HepG2 (cell line): Measurements from ENCODE around the gene CDH22. TPM values are rescaled to one million over a fixed set of nuclear protein-coding genes. Genes with fewer than 3 reads are reported as not detected.
A peak's percentile ranks its signal among the peaks of the same experiment; 100 is the strongest.

Experiments used
- ATAC-seq: fragments of 200-7000 bp; cut with Tn5 transposase; 3 replicates; pipeline ENCODE4 v1.9.1; 2020; ENCODE audit warnings: mild to moderate bottlenecking, moderate library complexity
- BruUV-seq: library from RNA; stranded (reverse); fragments of 400-500 nt; replicated peaks from 2 replicates; lab custom pipeline; 2021; lab: Mats Ljungman, UMichigan
- CTCF ChIA-PET: fragments of 300-600 bp; formaldehyde crosslinking; extraction: SDS; loops from one replicate; lab custom pipeline; 2021; ENCODE audit warnings: low total read pairs, inconsistent platforms, low intra/inter-chr PET ratio; lab: Yijun Ruan, JAX
- POLR2A ChIA-PET: fragments of 350-600 bp; sonication (Branson Sonifier 250); formaldehyde crosslinking; loops from one replicate; lab custom pipeline; 2020; ENCODE audit warnings: antibody characterized with exemption, inconsistent platforms; lab: Yijun Ruan, JAX
- DNase-seq: peaks from one replicate; pipeline ENCODE4 v3.0.0-alpha.2; 2015; ENCODE audit warnings: low spot score
- FAIRE-seq: peaks from 3 replicates; lab custom pipeline; 2011; peaks lifted over from hg19 to GRCh38; lab: Jason Lieb, UNC
- H2AFZ ChIP-seq: one replicate; pipeline ENCODE4 v1.6.1; 2011; ENCODE audit warnings: low read length, inconsistent platforms
- H3K27ac ChIP-seq: fragments of 300-600 bp; 3 replicates; pipeline ENCODE4 v1.8.0; 2011; ENCODE audit warnings: mixed run types, mild to moderate bottlenecking, mixed read lengths, low read length, inconsistent platforms; ENCODE audit not compliant: insufficient read depth; ENCODE audit errors: extremely low read length
- H3K27me3 ChIP-seq, 2 experiments: fragments of 200-600 bp in 1 of 2; 2 replicates in 1 of 2; 3 replicates in 1 of 2; pipeline versions ENCODE4 v1.6.0 to v1.8.0; 2011; ENCODE audit warnings: low read length in 2 of 2, mild to moderate bottlenecking in 2 of 2, moderate library complexity in 2 of 2, inconsistent platforms in 1 of 2; ENCODE audit not compliant: insufficient read depth in 2 of 2, control insufficient read depth in 1 of 2
- H3K36me3 ChIP-seq, 2 experiments: fragments of 200-600 bp in 1 of 2; replicated peaks in 1 of 2; 2 replicates in 1 of 2; 3 replicates in 1 of 2; pipeline versions ENCODE4 v1.5.1 to v1.8.0; 2011; ENCODE audit warnings: low read length in 2 of 2, inconsistent platforms in 1 of 2; ENCODE audit not compliant: insufficient read depth in 2 of 2, control insufficient read depth in 1 of 2
- H3K4me1 ChIP-seq: 2 replicates; pipeline ENCODE4 v1.5.1; 2012; ENCODE audit warnings: low read length, inconsistent platforms; ENCODE audit not compliant: insufficient read depth
- H3K4me2 ChIP-seq: 2 replicates; pipeline ENCODE4 v1.6.0; 2011; ENCODE audit warnings: low read depth, low read length, inconsistent platforms
- H3K4me3 ChIP-seq, 3 experiments: fragments of 200-600 bp in 1 of 3; sonication (generic), shearing (Covaris generic) in 1 of 3; replicated peaks in 1 of 3; 2 replicates each; pipeline ENCODE4 v1.5.1; 2011 to 2016; ENCODE audit warnings: low read length in 3 of 3, inconsistent platforms in 2 of 3, low read depth in 2 of 3, mild to moderate bottlenecking in 2 of 3, control low read depth in 1 of 3, mixed read lengths in 1 of 3; ENCODE audit not compliant: insufficient read depth in 1 of 3
- H3K79me2 ChIP-seq: one replicate; pipeline ENCODE4 v1.6.1; 2011; ENCODE audit warnings: low read length, inconsistent platforms; ENCODE audit not compliant: insufficient read depth
- H3K9ac ChIP-seq: 2 replicates; pipeline ENCODE4 v1.6.0; 2011; ENCODE audit warnings: mild to moderate bottlenecking, low read depth, low read length, inconsistent platforms; ENCODE audit not compliant: insufficient read depth
- H3K9me3 ChIP-seq: 2 replicates; pipeline ENCODE4 v1.5.1; 2012; ENCODE audit warnings: mild to moderate bottlenecking, low read length
- H4K20me1 ChIP-seq: 2 replicates; pipeline ENCODE4 v1.6.0; 2011; ENCODE audit warnings: inconsistent platforms, mild to moderate bottlenecking, low read length, moderate library complexity; ENCODE audit not compliant: insufficient read depth
- BCLAF1 ChIP-seq: fragments of 450-650 bp; IDR thresholded peaks from 2 replicates; pipeline ENCODE4 v1.6.1; 2017; ENCODE audit warnings: mild to moderate bottlenecking
- KLF15 ChIP-seq: sonication (generic); formaldehyde crosslinking; IDR thresholded peaks from 2 replicates; pipeline ENCODE4 v1.8.1; 2023; ENCODE audit warnings: borderline replicate concordance, mild to moderate bottlenecking, inconsistent platforms, missing genetic modification reagents, mixed read lengths
- NFYB ChIP-seq: sonication (generic); formaldehyde crosslinking; IDR thresholded peaks from 2 replicates; pipeline ENCODE4 v1.4.0; 2020; ENCODE audit warnings: missing genetic modification reagents
- RFXAP ChIP-seq: sonication (generic); formaldehyde crosslinking; IDR thresholded peaks from 2 replicates; pipeline ENCODE4 v1.4.0; 2020; ENCODE audit warnings: missing genetic modification reagents, borderline replicate concordance
- RNF2 ChIP-seq: fragments of 450-650 bp; conservative IDR thresholded peaks from 2 replicates; pipeline ENCODE4 v1.6.1; 2016; ENCODE audit warnings: low read depth
- TMF1 ChIP-seq: sonication (generic); formaldehyde crosslinking; IDR thresholded peaks from 2 replicates; pipeline ENCODE4 v1.8.1; 2022; ENCODE audit warnings: low read depth, missing genetic modification reagents
- YEATS4 ChIP-seq: sonication (generic); formaldehyde crosslinking; IDR thresholded peaks from 2 replicates; pipeline ENCODE4 v1.4.0; 2020; ENCODE audit warnings: missing genetic modification reagents, borderline replicate concordance
- ZBTB25 ChIP-seq: IDR thresholded peaks from 2 replicates; pipeline ENCODE4 v1.6.1; 2018; ENCODE audit warnings: missing genetic modification reagents
- ZNF101 ChIP-seq: sonication (generic); formaldehyde crosslinking; IDR thresholded peaks from 2 replicates; pipeline ENCODE4 v1.4.0; 2020; ENCODE audit warnings: mild to moderate bottlenecking, low read depth, missing genetic modification reagents, borderline replicate concordance
- ZNF556 ChIP-seq: sonication (generic); formaldehyde crosslinking; IDR thresholded peaks from 2 replicates; pipeline ENCODE4 v1.4.0; 2020; ENCODE audit warnings: mild to moderate bottlenecking, missing genetic modification reagents, borderline replicate concordance
- ZNF615 ChIP-seq: sonication (generic); formaldehyde crosslinking; IDR thresholded peaks from 2 replicates; pipeline ENCODE4 v1.5.0; 2020; ENCODE audit warnings: mild to moderate bottlenecking, missing genetic modification reagents, borderline replicate concordance
- ZNF891 ChIP-seq: sonication (generic); formaldehyde crosslinking; IDR thresholded peaks from 2 replicates; pipeline ENCODE4 v1.5.0; 2020; ENCODE audit warnings: mild to moderate bottlenecking, missing genetic modification reagents
- WGBS: methylation state at CpG from one replicate; pipeline ENCODE4 v1.1.6; 2017; ENCODE audit warnings: low lambda C conversion rate; 5-methylcytosine and 5-hydroxymethylcytosine counted together
- in situ Hi-C: cut with HindIII; loops from 2 replicates; pipeline ENCODE4 v1.10.0; 2017; ENCODE audit warnings: low pct_unique_long_range_greater_than_20kb; ENCODE audit not compliant: extremely low pct_ligation_motif_present
- intact Hi-C: fragments of 100-400 bp; cut with micrococcal nuclease; formaldehyde crosslinking; loops from one replicate; pipeline ENCODE4 v1.10.0; 2022; ENCODE audit not compliant: unreplicated experiment
- polyA plus RNA-seq, 8 experiments: library from polyadenylated mRNA; depleted of rRNA in 3 of 8; stranded (reverse) in 7 of 8; unstranded in 1 of 8; fragments of >200 nt; fragmentation: Illumina TruSeq in 4 of 8; extraction: Trizol in 4 of 8; gene quantifications; 2 replicates each; pipeline versions ENCODE4 v1.2.1 to v1.2.3, GENCODE V29; 2011 to 2016; ENCODE audit warnings: low read depth in 4 of 8, missing spikeins in 1 of 8, mixed read lengths in 1 of 8; ENCODE audit not compliant: insufficient read depth in 1 of 8
- total RNA-seq, 5 experiments: library from RNA; depleted of rRNA; stranded (reverse); fragments of >200 nt; fragmentation: Illumina TruSeq; extraction: Trizol; gene quantifications; 2 replicates each; pipeline ENCODE4 v1.2.3, GENCODE V29; 2016; ENCODE audit warnings: low read depth in 1 of 5

Gene CDH22
- total and polyA plus RNA-seq, 2 of the 13 experiments (the other 11 are each of a cell fraction or from before 2014, with no cell fraction given) = not detected

GRCh38 chr20:46307999-46308257, 370 bp downstream of the CDH22 start:
- Histone ChIP-seq H2AFZ (no peak overlapping the region), H3K4me1 (peaks cover 19% of the 10 kb centered on the region), H3K36me3 (no peaks in the 10 kb centered on the region), H3K4me3 (peak overlapping the region; percentile 42 to 78 (median 58); a peak in 5 of 6 replicates), H3K27me3 (peaks cover 42 to 91% of the 10 kb centered on the region in 2 experiments), H3K9me3 (no peaks in the 10 kb centered on the region), H3K9ac (no peak overlapping the region), H4K20me1 (peaks cover 2% of the 10 kb centered on the region; the same call in 1 of the 2 replicates), H3K4me2 (peak overlapping the region; percentile 93), H3K27ac (no peak overlapping the region), H3K79me2 (no peaks in the 10 kb centered on the region)
- no peak for DNase-seq
- 2% methylated on average over 25 of the region's 35 CpGs for WGBS
- intact Hi-C loops = loop anchor here (1.0 to 2.0 kb wide), 5 partner anchors 17 to 130 kb away; no protein-coding TSS in a partner anchor
- in situ Hi-C loops = no loop called here
- ChIA-PET CTCF (interaction anchor here (1.8 to 2.8 kb wide), 3 partner anchors 17 to 130 kb away, joined by 10 to 16 read pairs (median 16); no protein-coding TSS in a partner anchor), POLR2A (interaction anchor here (1.4 kb wide), 1 partner anchor 56 kb away, joined by 5 read pairs; no protein-coding TSS in a partner anchor)
- BruUV-seq = no TSS peak
- TF ChIP-seq TMF1 (CRISPR knock-in tag) = 0 out of 2 replicates have a peak, but pooled peaks have one; percentile 20
- TF ChIP-seq ZNF101 (CRISPR knock-in tag) = no peak
- FAIRE-seq = no peak
- no peak; the same call in 2 of the 3 replicates for ATAC-seq

- Histone ChIP-seq H3K4me3 (peak overlapping the region; percentile 42 to 78 (median 58); a peak in 4 of 6 replicates), H3K9ac (no peak overlapping the region), H3K4me2 (peak overlapping the region; percentile 93), H3K27me3 (peaks cover 45 to 91% of the 10 kb centered on the region in 2 experiments), H2AFZ (no peak overlapping the region), H3K36me3 (no peaks in the 10 kb centered on the region), H3K4me1 (peaks cover 14% of the 10 kb centered on the region), H3K79me2 (no peaks in the 10 kb centered on the region), H3K9me3 (no peaks in the 10 kb centered on the region), H3K27ac (no peak overlapping the region), H4K20me1 (peaks cover 8% of the 10 kb centered on the region; the same call in 1 of the 2 replicates)
- peak; percentile 83 for ATAC-seq
- BruUV-seq = no TSS peak
- WGBS = 8% methylated on average over 77 of the region's 90 CpGs
- POLR2A ChIA-PET = interaction anchor here (1.4 kb wide), 1 partner anchor 57 kb away, joined by 5 read pairs; no protein-coding TSS in a partner anchor
- intact Hi-C loops = loop anchor here (1.0 to 2.0 kb wide), 4 partner anchors 17 to 131 kb away; no protein-coding TSS in a partner anchor
- in situ Hi-C loops = no loop called here
- FAIRE-seq = peak; percentile 73
- DNase-seq = peak; percentile 44
- CTCF ChIA-PET = interaction anchor here (1.8 to 2.8 kb wide), 3 partner anchors 18 to 131 kb away, joined by 10 to 16 read pairs (median 16); no protein-coding TSS in a partner anchor
- TF ChIP-seq ZNF891 (CRISPR knock-in tag) (no peak), RNF2 (peak; percentile 55; the same call in 1 of the 2 replicates), NFYB (CRISPR knock-in tag) (no peak), ZNF615 (no peak), RFXAP (0 out of 2 replicates have a peak, but pooled peaks have one; percentile 36), ZNF556 (CRISPR knock-in tag) (peak; percentile 49; the same call in 1 of the 2 replicates), YEATS4 (CRISPR knock-in tag) (peak; percentile 11; the same call in 1 of the 2 replicates), ZBTB25 (no peak), BCLAF1 (no peak), KLF15 (CRISPR knock-in tag) (peak; percentile 84; the same call in 1 of the 2 replicates)
Observed at GRCh38 chr20:46307139-46307998, 929 bp downstream of the CDH22 start.
